A549 (cell line): ENCODE results near the gene NNT. TPM values are rescaled to one million over a fixed set of nuclear protein-coding genes. Genes with fewer than 3 reads are reported as not detected.

Source experiments
- ATAC-seq, 2 experiments: fragments of 200-7000 bp in 1 of 2; fragments of >200 bp in 1 of 2; cut with Nextera tagmentation in 1 of 2; cut with Tn5 transposase in 1 of 2; 3 replicates each; pipeline versions ENCODE4 v1.8.0 to v1.9.1; 2018 to 2020; ENCODE audit warnings: mild to moderate bottlenecking in 1 of 2, moderate library complexity in 1 of 2
- CTCF ChIA-PET: fragments of 300-600 bp; sonication (Branson Sonifier 250); formaldehyde crosslinking; extraction: SDS; loops from one replicate; lab custom pipeline; 2021; ENCODE audit warnings: antibody characterized with exemption, inconsistent platforms; lab: Yijun Ruan, JAX
- POLR2A ChIA-PET: fragments of 350-600 bp; formaldehyde crosslinking; extraction: SDS; loops from one replicate; lab custom pipeline; 2021; ENCODE audit warnings: antibody characterized with exemption, inconsistent platforms; lab: Yijun Ruan, JAX
- DNase-seq, 2 experiments: peaks; one replicate each; pipeline versions ENCODE4 v3.0.0 to v3.0.0-alpha.2; 2011 to 2016; ENCODE audit warnings: low read depth in 1 of 2, low spot score in 1 of 2
- FAIRE-seq: peaks from 2 replicates; lab custom pipeline; 2011; peaks lifted over from hg19 to GRCh38; lab: Jason Lieb, UNC
- H3K27ac ChIP-seq, 2 experiments: fragments of >200 bp; sonication (Bioruptor Twin); formaldehyde crosslinking; 3 replicates each; pipeline ENCODE4 v1.5.1; 2016 to 2017
- H3K4me1 ChIP-seq: fragments of >200 bp; sonication (Bioruptor Twin); formaldehyde crosslinking; 3 replicates; pipeline ENCODE4 v1.6.1; 2016
- H3K4me2 ChIP-seq: fragments of >200 bp; sonication (Bioruptor Twin); formaldehyde crosslinking; 3 replicates; pipeline ENCODE4 v1.6.1; 2016
- H3K4me3 ChIP-seq: fragments of >200 bp; sonication (Bioruptor Twin); formaldehyde crosslinking; 3 replicates; pipeline ENCODE4 v1.5.1; 2016
- H3K9me3 ChIP-seq: fragments of >200 bp; sonication (Bioruptor Twin); formaldehyde crosslinking; 3 replicates; pipeline ENCODE4 v1.6.1; 2016
- BHLHE40 ChIP-seq: IDR thresholded peaks from 2 replicates; pipeline ENCODE4 v1.6.1; 2012; ENCODE audit warnings: low read depth, low read length, inconsistent platforms
- CBX2 ChIP-seq: fragments of 200-600 bp; sonication (generic); IDR thresholded peaks from 2 replicates; pipeline ENCODE4 v1.6.1; 2016; ENCODE audit warnings: low read depth, mild to moderate bottlenecking, borderline replicate concordance
- EHF ChIP-seq: fragments of 250-450 bp; sonication (Bioruptor Pico); IDR thresholded peaks from 2 replicates; pipeline ENCODE4 v1.5.0; 2020; ENCODE audit warnings: mild to moderate bottlenecking
- EP300 ChIP-seq, 2 experiments: fragments of >200 bp; sonication (Bioruptor Twin); formaldehyde crosslinking; IDR thresholded peaks; 2 replicates in 1 of 2; 3 replicates in 1 of 2; pipeline ENCODE4 v1.6.1; 2016 to 2017
- ESRRA ChIP-seq: fragments of 150-350 bp; IDR thresholded peaks from 2 replicates; pipeline ENCODE4 v1.6.1; 2014; ENCODE audit warnings: mild to moderate bottlenecking, low read length, borderline replicate concordance
- FOSL2 ChIP-seq, 2 experiments: fragments of 450-650 bp in 1 of 2; fragments of >200 bp in 1 of 2; sonication (Bioruptor Twin) in 1 of 2; formaldehyde crosslinking; IDR thresholded peaks; 2 replicates each; pipeline versions ENCODE4 v1.5.0 to v1.6.1; 2016 to 2020; ENCODE audit warnings: mild to moderate bottlenecking in 1 of 2, moderate library complexity in 1 of 2
- FOXS1 ChIP-seq: fragments of 250-450 bp; sonication (Bioruptor Pico); IDR thresholded peaks from 2 replicates; pipeline ENCODE4 v1.5.0; 2020; ENCODE audit warnings: mild to moderate bottlenecking, moderate library complexity
- HEYL ChIP-seq: fragments of 250-450 bp; sonication (Bioruptor Pico); IDR thresholded peaks from 2 replicates; pipeline ENCODE4 v1.8.0; 2021; ENCODE audit warnings: mild to moderate bottlenecking, moderate library complexity
- KDM1A ChIP-seq: fragments of 200-600 bp; sonication (generic); IDR thresholded peaks from 2 replicates; pipeline ENCODE4 v1.6.1; 2016; ENCODE audit warnings: low read depth, mild to moderate bottlenecking
- KDM5A ChIP-seq: fragments of 200-600 bp; sonication (generic); IDR thresholded peaks from 2 replicates; pipeline ENCODE4 v1.6.1; 2016; ENCODE audit warnings: antibody characterized with exemption, mild to moderate bottlenecking
- MAZ ChIP-seq: fragments of 150-350 bp; IDR thresholded peaks from 2 replicates; pipeline ENCODE4 v1.6.1; 2014; ENCODE audit warnings: antibody characterized with exemption, low read depth, low read length, borderline replicate concordance
- MYC ChIP-seq: IDR thresholded peaks from 2 replicates; pipeline ENCODE4 v1.6.1; 2012; ENCODE audit warnings: mild to moderate bottlenecking, inconsistent platforms, low read length, improper control_type of control experiment, borderline replicate concordance
- NPAS2 ChIP-seq: fragments of 250-450 bp; sonication (Bioruptor Pico); IDR thresholded peaks from 2 replicates; pipeline ENCODE4 v1.8.0; 2022; ENCODE audit warnings: mild to moderate bottlenecking, moderate library complexity, borderline replicate concordance
- RAD21 ChIP-seq, 2 experiments: fragments of >200 bp in 1 of 2; sonication (Bioruptor Twin) in 1 of 2; formaldehyde crosslinking in 1 of 2; IDR thresholded peaks in 1 of 2; conservative IDR thresholded peaks in 1 of 2; 2 replicates in 1 of 2; 3 replicates in 1 of 2; pipeline ENCODE4 v1.6.1; 2012 to 2018; ENCODE audit warnings: inconsistent platforms in 1 of 2
- RFX5 ChIP-seq: fragments of 450-650 bp; IDR thresholded peaks from 2 replicates; pipeline ENCODE4 v1.7.1; 2014; ENCODE audit warnings: antibody characterized with exemption, mild to moderate bottlenecking, moderate library complexity
- RNF2 ChIP-seq: fragments of 200-600 bp; sonication (generic); IDR thresholded peaks from 2 replicates; pipeline ENCODE4 v1.6.1; 2016; ENCODE audit warnings: low read depth, mild to moderate bottlenecking, antibody characterized with exemption, moderate library complexity, borderline replicate concordance
- SMC3 ChIP-seq: fragments of >200 bp; sonication (Bioruptor Twin); formaldehyde crosslinking; IDR thresholded peaks from 3 replicates; pipeline ENCODE4 v1.6.1; 2018; ENCODE audit warnings: inconsistent platforms
- SREBF2 ChIP-seq: fragments of 450-650 bp; IDR thresholded peaks from 2 replicates; pipeline ENCODE4 v1.6.1; 2014; ENCODE audit warnings: mild to moderate bottlenecking, moderate library complexity
- TP53 ChIP-seq: fragments of 250-450 bp; sonication (Bioruptor Pico); IDR thresholded peaks from 2 replicates; pipeline ENCODE4 v1.5.0; 2021; ENCODE audit warnings: mild to moderate bottlenecking, moderate library complexity
- ZFP36 ChIP-seq: fragments of 450-650 bp; IDR thresholded peaks from 2 replicates; pipeline ENCODE4 v1.6.1; 2014; ENCODE audit warnings: borderline replicate concordance; ENCODE audit not compliant: partially characterized antibody
- ZNF302 ChIP-seq: fragments of 250-450 bp; sonication (Bioruptor Pico); IDR thresholded peaks from 2 replicates; pipeline ENCODE4 v1.9.0; 2021; ENCODE audit warnings: inconsistent platforms, mild to moderate bottlenecking, moderate library complexity
- ZSCAN20 ChIP-seq: fragments of 250-450 bp; sonication (Bioruptor Pico); IDR thresholded peaks from 2 replicates; pipeline ENCODE4 v1.8.0; 2022; ENCODE audit warnings: mild to moderate bottlenecking, moderate library complexity
- WGBS: methylation state at CpG from one replicate; pipeline ENCODE4 v1.1.6; 2017; ENCODE audit errors: missing lambda C conversion rate; 5-methylcytosine and 5-hydroxymethylcytosine counted together
- polyA plus RNA-seq, 4 experiments: library from polyadenylated mRNA; depleted of rRNA in 3 of 4; stranded (reverse); fragments of >200 nt; fragmentation: RNase III in 1 of 4; extraction: RNeasy Plus Mini Kit Qiagen cat#74134 plus additional on column Dnase treatment in 1 of 4; gene quantifications; 2 replicates in 3 of 4; 3 replicates in 1 of 4; pipeline ENCODE4 v1.2.3, GENCODE V29; 2011 to 2017
- TF ChIP-seq, protein P1 (sequence below): IDR thresholded peaks from 2 replicates; pipeline ENCODE4 v1.6.1; 2012; ENCODE audit warnings: low read depth, borderline replicate concordance
- TF ChIP-seq, protein P2 (sequence below): fragments of >200 bp; sonication (Bioruptor Twin); formaldehyde crosslinking; IDR thresholded peaks from 2 replicates; pipeline ENCODE4 v1.6.1; 2016
- TF ChIP-seq, protein P3 (sequence below): IDR thresholded peaks from 2 replicates; pipeline ENCODE4 v1.6.1; 2012
- TF ChIP-seq, protein P4 (sequence below): fragments of 250-450 bp; sonication (Bioruptor Pico); IDR thresholded peaks from 2 replicates; pipeline ENCODE4 v1.5.0; 2020; ENCODE audit warnings: low read depth, mild to moderate bottlenecking, moderate library complexity
- TF ChIP-seq, protein P5 (sequence below): fragments of 200-600 bp; sonication (generic); IDR thresholded peaks from 2 replicates; pipeline ENCODE4 v1.6.1; 2016; ENCODE audit warnings: antibody characterized with exemption, mild to moderate bottlenecking, moderate library complexity
- TF ChIP-seq, protein P6 (sequence below): fragments of 150-350 bp; IDR thresholded peaks from 2 replicates; pipeline ENCODE4 v1.6.1; 2014; ENCODE audit warnings: low read depth, mild to moderate bottlenecking, low read length

NNT gene
- polyA plus RNA-seq, 2 of the 4 experiments (the other 2 are of a cell fraction): 15.2 to 35.5 TPM

DNA sequence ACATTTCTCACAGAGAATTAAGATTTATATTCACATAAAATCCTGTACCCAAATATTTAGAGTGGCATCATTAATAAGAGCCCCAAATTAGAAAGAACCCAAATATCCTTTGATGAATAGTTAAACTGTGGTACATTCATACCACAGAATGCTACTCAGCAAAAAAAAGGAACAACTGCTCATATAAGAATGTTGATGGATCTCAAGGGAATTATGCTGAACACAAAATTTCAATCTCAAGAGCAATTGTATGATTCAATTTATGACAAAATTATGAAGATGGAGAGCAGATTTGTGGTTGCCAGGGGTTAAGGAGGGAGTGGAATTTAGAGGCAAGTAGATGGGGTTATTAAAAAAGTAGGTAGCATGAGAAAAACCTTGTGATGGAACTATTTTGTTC, 41.6 kb upstream of the NNT start:
- no peaks in the 10 kb centered on the region for H3K4me1 ChIP-seq
- no peak overlapping the region for H3K27ac ChIP-seq
- ChIA-PET CTCF (interaction anchor here (1.1 kb wide), 1 partner anchor 13 kb away, joined by 3 read pairs; no protein-coding TSS in a partner anchor), POLR2A (no interaction called here)
- no peaks in the 10 kb centered on the region for H3K9me3 ChIP-seq
- ATAC-seq (no peak), FAIRE-seq (no peak), DNase-seq (no peak)
- TF ChIP-seq BHLHE40: no peak
- TF ChIP-seq, protein P1, sequence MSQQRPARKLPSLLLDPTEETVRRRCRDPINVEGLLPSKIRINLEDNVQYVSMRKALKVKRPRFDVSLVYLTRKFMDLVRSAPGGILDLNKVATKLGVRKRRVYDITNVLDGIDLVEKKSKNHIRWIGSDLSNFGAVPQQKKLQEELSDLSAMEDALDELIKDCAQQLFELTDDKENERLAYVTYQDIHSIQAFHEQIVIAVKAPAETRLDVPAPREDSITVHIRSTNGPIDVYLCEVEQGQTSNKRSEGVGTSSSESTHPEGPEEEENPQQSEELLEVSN: no peak
- no peak for TF ChIP-seq FOXS1
- no peak for TF ChIP-seq NPAS2 (CRISPR knock-in tag)
- no peak for TF ChIP-seq CBX2
- TF ChIP-seq, protein P2, sequence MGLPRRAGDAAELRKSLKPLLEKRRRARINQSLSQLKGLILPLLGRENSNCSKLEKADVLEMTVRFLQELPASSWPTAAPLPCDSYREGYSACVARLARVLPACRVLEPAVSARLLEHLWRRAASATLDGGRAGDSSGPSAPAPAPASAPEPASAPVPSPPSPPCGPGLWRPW: no peak
- TF ChIP-seq TP53 (CRISPR knock-in tag): no peak
- TF ChIP-seq KDM5A: no peak
- TF ChIP-seq, protein P3, sequence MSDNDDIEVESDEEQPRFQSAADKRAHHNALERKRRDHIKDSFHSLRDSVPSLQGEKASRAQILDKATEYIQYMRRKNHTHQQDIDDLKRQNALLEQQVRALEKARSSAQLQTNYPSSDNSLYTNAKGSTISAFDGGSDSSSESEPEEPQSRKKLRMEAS: no peak
- no peak for TF ChIP-seq ESRRA
- no peak for TF ChIP-seq KDM1A
- no peak for TF ChIP-seq RNF2
- TF ChIP-seq RAD21 (conservative IDR thresholded peaks at IDR 0.05 in 1 of 2, IDR thresholded peaks at IDR 0.05 in 1 of 2): no peak
- no peak overlapping the region for H3K4me3 ChIP-seq
- no peak overlapping the region for H3K4me2 ChIP-seq

DNA sequence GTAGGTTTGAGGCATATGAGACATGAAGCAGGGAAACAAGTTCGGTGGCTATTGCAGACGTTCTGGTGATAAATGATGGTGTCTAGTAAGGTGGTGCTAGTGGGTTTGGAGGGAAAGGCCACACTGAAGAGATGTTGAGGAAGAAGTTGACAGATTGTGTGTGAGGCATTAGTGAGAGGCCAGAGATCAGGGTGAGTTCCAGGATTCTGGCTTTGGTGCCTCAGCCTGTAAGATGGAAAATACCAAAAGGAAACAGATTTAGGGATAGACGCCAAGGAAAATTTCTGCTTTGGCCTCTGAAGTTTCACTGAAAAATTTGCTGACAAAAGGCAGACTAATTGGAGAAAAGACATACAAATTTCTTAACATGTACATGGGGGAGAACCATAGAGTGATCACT, 39.7 kb upstream of the NNT start:
- FAIRE-seq (no peak), DNase-seq (no peak), ATAC-seq (no peak)
- no peak overlapping the region for H3K4me2 ChIP-seq
- no peak for TF ChIP-seq TP53 (CRISPR knock-in tag)
- TF ChIP-seq SMC3: no peak
- no peak for TF ChIP-seq MAZ
- no peak for TF ChIP-seq ZFP36
- TF ChIP-seq FOXS1: no peak
- TF ChIP-seq FOSL2 (IDR thresholded peaks at IDR 0.05): no peak
- no peak for TF ChIP-seq FOSL2 (CRISPR knock-in tag; IDR thresholded peaks at IDR 0.05)
- no peak for TF ChIP-seq ZNF302 (CRISPR knock-in tag)
- TF ChIP-seq, protein P4, sequence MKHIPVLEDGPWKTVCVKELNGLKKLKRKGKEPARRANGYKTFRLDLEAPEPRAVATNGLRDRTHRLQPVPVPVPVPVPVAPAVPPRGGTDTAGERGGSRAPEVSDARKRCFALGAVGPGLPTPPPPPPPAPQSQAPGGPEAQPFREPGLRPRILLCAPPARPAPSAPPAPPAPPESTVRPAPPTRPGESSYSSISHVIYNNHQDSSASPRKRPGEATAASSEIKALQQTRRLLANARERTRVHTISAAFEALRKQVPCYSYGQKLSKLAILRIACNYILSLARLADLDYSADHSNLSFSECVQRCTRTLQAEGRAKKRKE: no peak
- no peak for TF ChIP-seq KDM1A
- no peak for TF ChIP-seq EP300 (IDR thresholded peaks at IDR 0.05)
- no peak for TF ChIP-seq KDM5A
- TF ChIP-seq MYC: no peak
- no peak for TF ChIP-seq HEYL (CRISPR knock-in tag)
- H3K9me3 ChIP-seq: no peaks in the 10 kb centered on the region
- H3K4me3 ChIP-seq: no peak overlapping the region
- CTCF ChIA-PET: no interaction called here
- 87% methylated on average over 3 of the region's 3 CpGs for WGBS
- POLR2A ChIA-PET: no interaction called here
- no peak overlapping the region for H3K27ac ChIP-seq
- no peaks in the 10 kb centered on the region for H3K4me1 ChIP-seq

DNA sequence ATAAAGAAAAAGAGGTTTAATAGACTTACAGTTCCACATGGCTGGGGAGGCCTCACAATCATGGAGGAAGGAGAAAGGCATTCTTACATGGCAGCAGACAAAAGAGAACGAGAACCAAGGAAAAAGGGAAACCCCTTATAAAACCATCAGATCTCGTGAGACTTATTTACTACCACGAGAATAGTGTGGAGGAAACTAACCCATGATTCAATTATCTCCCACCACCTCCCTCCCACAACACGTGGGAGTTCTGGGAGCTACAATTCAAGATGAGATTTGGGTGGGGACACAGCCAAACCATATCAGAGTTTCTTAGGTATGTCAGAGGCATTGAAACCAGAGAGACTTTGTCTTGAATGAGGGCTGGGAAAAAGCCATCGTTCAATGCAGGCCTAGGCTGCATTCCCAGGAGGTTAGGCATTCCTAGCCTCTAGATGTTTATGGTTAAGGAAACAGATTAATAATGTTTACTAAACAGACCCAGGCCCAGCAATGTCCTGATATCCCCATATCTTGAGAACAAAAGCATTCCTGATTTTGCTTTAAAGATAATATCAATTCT, 38.6 kb upstream of the NNT start:
- DNase-seq (no peak), ATAC-seq (no peak), FAIRE-seq (no peak)
- CTCF ChIA-PET: no interaction called here
- WGBS: 56% methylated on average over 5 of the region's 5 CpGs
- POLR2A ChIA-PET: no interaction called here
- no peaks in the 10 kb centered on the region for H3K4me1 ChIP-seq
- no peak overlapping the region for H3K4me2 ChIP-seq
- H3K9me3 ChIP-seq: no peaks in the 10 kb centered on the region
- H3K27ac ChIP-seq: no peak overlapping the region
- no peak overlapping the region for H3K4me3 ChIP-seq
- TF ChIP-seq EHF (CRISPR knock-in tag) (no peak), ZFP36 (no peak), SREBF2 (no peak), HEYL (CRISPR knock-in tag) (no peak), RFX5 (no peak), MAZ (no peak), ZSCAN20 (no peak)
- TF ChIP-seq, protein P5, sequence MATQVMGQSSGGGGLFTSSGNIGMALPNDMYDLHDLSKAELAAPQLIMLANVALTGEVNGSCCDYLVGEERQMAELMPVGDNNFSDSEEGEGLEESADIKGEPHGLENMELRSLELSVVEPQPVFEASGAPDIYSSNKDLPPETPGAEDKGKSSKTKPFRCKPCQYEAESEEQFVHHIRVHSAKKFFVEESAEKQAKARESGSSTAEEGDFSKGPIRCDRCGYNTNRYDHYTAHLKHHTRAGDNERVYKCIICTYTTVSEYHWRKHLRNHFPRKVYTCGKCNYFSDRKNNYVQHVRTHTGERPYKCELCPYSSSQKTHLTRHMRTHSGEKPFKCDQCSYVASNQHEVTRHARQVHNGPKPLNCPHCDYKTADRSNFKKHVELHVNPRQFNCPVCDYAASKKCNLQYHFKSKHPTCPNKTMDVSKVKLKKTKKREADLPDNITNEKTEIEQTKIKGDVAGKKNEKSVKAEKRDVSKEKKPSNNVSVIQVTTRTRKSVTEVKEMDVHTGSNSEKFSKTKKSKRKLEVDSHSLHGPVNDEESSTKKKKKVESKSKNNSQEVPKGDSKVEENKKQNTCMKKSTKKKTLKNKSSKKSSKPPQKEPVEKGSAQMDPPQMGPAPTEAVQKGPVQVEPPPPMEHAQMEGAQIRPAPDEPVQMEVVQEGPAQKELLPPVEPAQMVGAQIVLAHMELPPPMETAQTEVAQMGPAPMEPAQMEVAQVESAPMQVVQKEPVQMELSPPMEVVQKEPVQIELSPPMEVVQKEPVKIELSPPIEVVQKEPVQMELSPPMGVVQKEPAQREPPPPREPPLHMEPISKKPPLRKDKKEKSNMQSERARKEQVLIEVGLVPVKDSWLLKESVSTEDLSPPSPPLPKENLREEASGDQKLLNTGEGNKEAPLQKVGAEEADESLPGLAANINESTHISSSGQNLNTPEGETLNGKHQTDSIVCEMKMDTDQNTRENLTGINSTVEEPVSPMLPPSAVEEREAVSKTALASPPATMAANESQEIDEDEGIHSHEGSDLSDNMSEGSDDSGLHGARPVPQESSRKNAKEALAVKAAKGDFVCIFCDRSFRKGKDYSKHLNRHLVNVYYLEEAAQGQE: no peak
- TF ChIP-seq, protein P6, sequence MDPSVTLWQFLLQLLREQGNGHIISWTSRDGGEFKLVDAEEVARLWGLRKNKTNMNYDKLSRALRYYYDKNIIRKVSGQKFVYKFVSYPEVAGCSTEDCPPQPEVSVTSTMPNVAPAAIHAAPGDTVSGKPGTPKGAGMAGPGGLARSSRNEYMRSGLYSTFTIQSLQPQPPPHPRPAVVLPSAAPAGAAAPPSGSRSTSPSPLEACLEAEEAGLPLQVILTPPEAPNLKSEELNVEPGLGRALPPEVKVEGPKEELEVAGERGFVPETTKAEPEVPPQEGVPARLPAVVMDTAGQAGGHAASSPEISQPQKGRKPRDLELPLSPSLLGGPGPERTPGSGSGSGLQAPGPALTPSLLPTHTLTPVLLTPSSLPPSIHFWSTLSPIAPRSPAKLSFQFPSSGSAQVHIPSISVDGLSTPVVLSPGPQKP: no peak
